H1 (cell line): ENCODE measurements around the gene SOCS7. TPM values are rescaled to one million over a fixed set of nuclear protein-coding genes. Genes with fewer than 3 reads are reported as not detected.

Experiments
- CTCF ChIA-PET: fragments of 300-600 bp; sonication (Branson Sonifier 250); formaldehyde crosslinking; loops from one replicate; lab custom pipeline; 2021; ENCODE audit not compliant: partially characterized antibody; lab: Charles Lee
- POLR2A ChIA-PET: fragments of 300-600 bp; sonication (Branson Sonifier 250); formaldehyde crosslinking; loops from one replicate; lab custom pipeline; 2021; ENCODE audit warnings: inconsistent platforms; ENCODE audit not compliant: partially characterized antibody; lab: Charles Lee
- DNase-seq, 2 experiments: peaks; one replicate each; pipeline versions ENCODE4 v3.0.0 to v3.0.0-alpha.2; 2010 to 2022; ENCODE audit warnings: low spot score in 2 of 2, low read depth in 1 of 2, mixed read lengths in 1 of 2
- FAIRE-seq: peaks from 2 replicates; lab custom pipeline; 2011; peaks lifted over from hg19 to GRCh38; lab: Jason Lieb, UNC
- H2AFZ ChIP-seq: 2 replicates; pipeline ENCODE4 v1.8.1; 2012; ENCODE audit warnings: low read length, inconsistent platforms
- H2AK5ac ChIP-seq: 2 replicates; pipeline ENCODE4 v1.6.1; 2013; ENCODE audit warnings: low read depth, low read length
- H2BK120ac ChIP-seq: replicated peaks from 2 replicates; pipeline ENCODE3; 2013; ENCODE audit warnings: low read depth, low read length, inconsistent platforms
- H2BK12ac ChIP-seq: 2 replicates; pipeline ENCODE4 v1.6.1; 2013; ENCODE audit warnings: low read depth, low read length
- H2BK15ac ChIP-seq: 2 replicates; pipeline ENCODE4 v1.6.1; 2013; ENCODE audit warnings: low read length
- H2BK20ac ChIP-seq: 2 replicates; pipeline ENCODE4 v1.6.1; 2013; ENCODE audit warnings: low read length
- H2BK5ac ChIP-seq: 2 replicates; pipeline ENCODE4 v1.6.1; 2013; ENCODE audit warnings: low read depth, low read length
- H3K14ac ChIP-seq: 2 replicates; pipeline ENCODE4 v1.6.1; 2013; ENCODE audit warnings: inconsistent platforms; ENCODE audit not compliant: insufficient read length
- H3K18ac ChIP-seq: 2 replicates; pipeline ENCODE4 v1.6.1; 2013; ENCODE audit warnings: low read length; ENCODE audit errors: extremely low read depth
- H3K23ac ChIP-seq: 2 replicates; pipeline ENCODE4 v1.6.1; 2013; ENCODE audit warnings: inconsistent platforms; ENCODE audit not compliant: insufficient read length
- H3K23me2 ChIP-seq: 2 replicates; pipeline ENCODE4 v1.6.1; 2013; ENCODE audit warnings: low read depth, low read length
- H3K27ac ChIP-seq: 2 replicates; pipeline ENCODE4 v1.6.1; 2011; ENCODE audit warnings: low read depth, low read length, inconsistent platforms
- H3K27me3 ChIP-seq, 4 experiments: replicated peaks in 1 of 4; 1 replicate in 1 of 4; 2 replicates in 3 of 4; pipeline versions ENCODE4 v1.6.1 to v1.8.1; 2011 to 2013; ENCODE audit warnings: low read length in 3 of 4, mild to moderate bottlenecking in 3 of 4, inconsistent platforms in 2 of 4, mixed read lengths in 2 of 4, moderate library complexity in 1 of 4; ENCODE audit not compliant: control insufficient read depth in 3 of 4, insufficient read depth in 3 of 4; ENCODE audit errors: extremely low read depth in 1 of 4
- H3K36me3 ChIP-seq, 4 experiments: 2 replicates each; pipeline versions ENCODE4 v1.6.1 to v1.8.1; 2011 to 2013; ENCODE audit warnings: mild to moderate bottlenecking in 4 of 4, low read length in 3 of 4, moderate library complexity in 2 of 4, control low read depth in 1 of 4, inconsistent platforms in 1 of 4; ENCODE audit not compliant: insufficient read depth in 4 of 4, control insufficient read depth in 2 of 4
- H3K4ac ChIP-seq: replicated peaks from 2 replicates; pipeline ENCODE3; 2013; ENCODE audit warnings: low read length, low read depth, mixed read lengths, inconsistent platforms; ENCODE audit not compliant: insufficient read length
- H3K4me1 ChIP-seq, 4 experiments: replicated peaks in 1 of 4; 1 replicate in 1 of 4; 2 replicates in 3 of 4; pipeline versions ENCODE4 v1.6.1 to v1.8.1; 2011 to 2013; ENCODE audit warnings: low read length in 3 of 4, inconsistent platforms in 2 of 4, mixed read lengths in 1 of 4; ENCODE audit not compliant: insufficient read depth in 4 of 4, control insufficient read depth in 3 of 4
- H3K4me2 ChIP-seq, 2 experiments: 2 replicates each; pipeline versions ENCODE4 v1.6.1 to v1.8.1; 2011 to 2013; ENCODE audit warnings: low read depth in 2 of 2, low read length in 2 of 2, control low read depth in 1 of 2, inconsistent platforms in 1 of 2, mild to moderate bottlenecking in 1 of 2; ENCODE audit not compliant: insufficient read depth in 1 of 2
- H3K4me3 ChIP-seq, 4 experiments: fragments of 200-600, 300-600 bp in 1 of 4; sonication (generic), shearing (Covaris generic), sonication (Bioruptor Twin) in 1 of 4; 2 replicates each; pipeline versions ENCODE4 v1.5.1 to v1.8.1; 2011 to 2016; ENCODE audit warnings: low read length in 4 of 4, low read depth in 3 of 4, control low read depth in 2 of 4, inconsistent platforms in 2 of 4, mild to moderate bottlenecking in 2 of 4, mixed read lengths in 1 of 4, moderate library complexity in 1 of 4; ENCODE audit not compliant: insufficient read depth in 2 of 4; ENCODE audit errors: extremely low read depth in 1 of 4
- H3K56ac ChIP-seq: replicated peaks from 2 replicates; pipeline ENCODE3; 2013; ENCODE audit warnings: low read depth, mild to moderate bottlenecking, mixed read lengths, low read length, inconsistent platforms; ENCODE audit not compliant: insufficient read length
- H3K79me1 ChIP-seq: 2 replicates; pipeline ENCODE4 v1.6.1; 2013; ENCODE audit warnings: low read depth, low read length, control low read depth
- H3K79me2 ChIP-seq, 2 experiments: 2 replicates each; pipeline versions ENCODE4 v1.6.1 to v1.8.1; 2012 to 2013; ENCODE audit warnings: low read length in 2 of 2, mild to moderate bottlenecking in 2 of 2, inconsistent platforms in 1 of 2; ENCODE audit not compliant: insufficient read depth in 2 of 2, control insufficient read depth in 1 of 2
- H3K9ac ChIP-seq, 4 experiments: replicated peaks in 1 of 4; 1 replicate in 1 of 4; 2 replicates in 3 of 4; pipeline versions ENCODE4 v1.6.1 to v1.8.1; 2011 to 2013; ENCODE audit warnings: low read depth in 3 of 4, low read length in 3 of 4, control low read depth in 2 of 4, mild to moderate bottlenecking in 2 of 4, moderate library complexity in 2 of 4, inconsistent platforms in 1 of 4; ENCODE audit errors: extremely low read depth in 1 of 4
- H3K9me3 ChIP-seq, 2 experiments: 2 replicates each; pipeline versions ENCODE4 v1.6.1 to v1.8.1; 2012 to 2013; ENCODE audit warnings: mild to moderate bottlenecking in 2 of 2, moderate library complexity in 2 of 2, control low read depth in 1 of 2, inconsistent platforms in 1 of 2, low read depth in 1 of 2, low read length in 1 of 2, mixed read lengths in 1 of 2; ENCODE audit not compliant: insufficient read depth in 2 of 2
- H4K20me1 ChIP-seq, 2 experiments: replicated peaks in 1 of 2; 2 replicates each; pipeline versions ENCODE3 to v1.8.1; 2011 to 2013; ENCODE audit warnings: inconsistent platforms in 2 of 2, low read length in 2 of 2, mild to moderate bottlenecking in 1 of 2; ENCODE audit not compliant: insufficient read depth in 2 of 2, control insufficient read depth in 1 of 2
- H4K5ac ChIP-seq: 2 replicates; pipeline ENCODE4 v1.6.1; 2013; ENCODE audit warnings: low read length, low read depth, mixed read lengths, inconsistent platforms; ENCODE audit not compliant: insufficient read length
- H4K8ac ChIP-seq: 2 replicates; pipeline ENCODE4 v1.8.0; 2013; ENCODE audit warnings: mild to moderate bottlenecking, moderate library complexity, low read length, inconsistent platforms; ENCODE audit not compliant: insufficient read depth; ENCODE audit errors: extremely low read depth
- H4K91ac ChIP-seq: replicated peaks from 2 replicates; pipeline ENCODE3; 2013; ENCODE audit warnings: low read length, mixed read lengths, inconsistent platforms; ENCODE audit not compliant: insufficient read length
- RAD21 ChIP-seq, 2 experiments: IDR thresholded peaks in 1 of 2; conservative IDR thresholded peaks in 1 of 2; 2 replicates each; pipeline ENCODE4 v1.6.1; 2011; ENCODE audit warnings: low read depth in 2 of 2, low read length in 2 of 2, improper control_type of control experiment in 1 of 2, inconsistent platforms in 1 of 2, mild to moderate bottlenecking in 1 of 2, moderate library complexity in 1 of 2
- SIX5 ChIP-seq: IDR thresholded peaks from 2 replicates; pipeline ENCODE4 v1.6.1; 2011; ENCODE audit warnings: mild to moderate bottlenecking, low read depth, low read length
- TAF1 ChIP-seq: IDR thresholded peaks from 2 replicates; pipeline ENCODE4 v1.6.1; 2011; ENCODE audit warnings: mild to moderate bottlenecking, low read depth, low read length
- WGBS, 2 experiments: shearing (Covaris generic) in 1 of 2; methylation state at CpG; one replicate each; pipeline versions ENCODE4 v1.1.6 to v1.1.7; 2013 to 2015; ENCODE audit warnings: low lambda C conversion rate in 2 of 2, mixed read lengths in 2 of 2, inconsistent platforms in 1 of 2, low coverage in 1 of 2, missing lambda C conversion rate in 1 of 2; ENCODE audit not compliant: insufficient replicate concordance in 2 of 2, insufficient coverage in 1 of 2, insufficient read length in 1 of 2; ENCODE audit errors: extremely low coverage in 1 of 2, missing lambda C conversion rate in 1 of 2; 5-methylcytosine and 5-hydroxymethylcytosine counted together
- polyA plus RNA-seq, 7 experiments: library from polyadenylated mRNA; depleted of rRNA in 3 of 7; stranded (reverse) in 5 of 7; unstranded in 2 of 7; fragments of >200 nt in 5 of 7; fragments of 200-250 nt in 2 of 7; gene quantifications; 1 replicate in 5 of 7; 2 replicates in 1 of 7; 4 replicates in 1 of 7; pipeline versions ENCODE4 v1.2.1 to v1.2.3, GENCODE V29; 2011 to 2013; ENCODE audit warnings: missing spikeins in 2 of 7, mixed read lengths in 2 of 7
- total RNA-seq: library from RNA; stranded (reverse); fragmentation: NEBNext Ultra II Directional; extraction: Animal tissue kit (Norgen Biotek cat#: 25700); gene quantifications from 2 replicates; pipeline ENCODE4 v1.2.1, GENCODE V29; 2021
- TF ChIP-seq, protein P1 (sequence below), 3 experiments: IDR thresholded peaks; 1 replicate in 2 of 3; 2 replicates in 1 of 3; pipeline versions ENCODE4 v1.5.1 to v1.6.1; 2011; ENCODE audit warnings: low read length in 3 of 3, mild to moderate bottlenecking in 3 of 3, inconsistent platforms in 2 of 3, low read depth in 1 of 3, moderate library complexity in 1 of 3; ENCODE audit not compliant: insufficient read depth in 1 of 3; ENCODE audit errors: control extremely low read depth in 1 of 3

Gene SOCS7
- total and polyA plus RNA-seq, 2 of the 8 experiments (the other 6 are each of a cell fraction or from before 2014, with no cell fraction given): 13.5 to 26.9 TPM

DNA sequence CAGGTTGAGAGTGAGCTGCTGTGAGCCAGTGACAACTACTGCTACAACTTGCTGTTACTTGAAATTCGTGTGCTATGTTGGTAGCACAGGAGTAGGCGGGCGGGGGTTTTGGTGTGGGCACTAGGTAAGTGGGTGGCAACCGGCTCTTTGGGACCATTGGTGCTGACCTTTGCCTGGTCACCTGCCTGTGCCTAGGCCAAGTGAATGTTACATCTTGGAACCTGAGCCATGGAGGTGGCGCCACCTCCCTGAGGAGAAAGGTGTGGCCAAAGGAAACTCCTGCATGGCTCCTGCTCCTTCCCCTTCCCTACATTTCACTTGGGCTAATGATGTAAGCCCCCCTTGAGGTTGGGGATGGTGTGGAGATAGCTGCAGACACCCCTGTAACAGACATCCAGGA, 51.3 kb downstream of the SOCS7 start:
- Histone ChIP-seq H2BK20ac (no peak overlapping the region; the same call in 1 of the 2 replicates), H3K56ac (no peak overlapping the region), H3K36me3 (peaks cover 0 to 22% (median 7%) of the 10 kb centered on the region in 4 experiments; a peak in 4 of 8 replicates), H3K4me2 (no peak overlapping the region; a peak in 1 of 4 replicates), H3K79me1 (no peaks in the 10 kb centered on the region), H4K20me1 (no peaks in the 10 kb centered on the region), H3K4ac (no peak overlapping the region), H3K4me1 (peaks cover 13 to 27% (median 19%) of the 10 kb centered on the region in 4 experiments), H3K27ac (no peak overlapping the region), H2BK120ac (no peak overlapping the region), H3K79me2 (no peaks in the 10 kb centered on the region), H3K4me3 (no peak overlapping the region), H3K9me3 (no peaks in the 10 kb centered on the region), H3K23me2 (no peaks in the 10 kb centered on the region; the same call in 1 of the 2 replicates), H3K14ac (no peak overlapping the region), H3K27me3 (no peaks in the 10 kb centered on the region), H2BK5ac (0 out of 2 replicates have a peak overlapping the region, but pooled peaks have one; percentile 8), H4K5ac (no peak overlapping the region), H2AK5ac (no peak overlapping the region), H2BK15ac (no peak overlapping the region), H3K18ac (no peak overlapping the region), H4K8ac (no peak overlapping the region), H3K23ac (no peak overlapping the region), H2BK12ac (0 out of 2 replicates have a peak overlapping the region, but pooled peaks have one; percentile 10), H4K91ac (no peak overlapping the region), H2AFZ (no peak overlapping the region), H3K9ac (no peak overlapping the region)
- FAIRE-seq (no peak), DNase-seq (no peak)
- TF ChIP-seq SIX5: no peak
- TF ChIP-seq, protein P1, sequence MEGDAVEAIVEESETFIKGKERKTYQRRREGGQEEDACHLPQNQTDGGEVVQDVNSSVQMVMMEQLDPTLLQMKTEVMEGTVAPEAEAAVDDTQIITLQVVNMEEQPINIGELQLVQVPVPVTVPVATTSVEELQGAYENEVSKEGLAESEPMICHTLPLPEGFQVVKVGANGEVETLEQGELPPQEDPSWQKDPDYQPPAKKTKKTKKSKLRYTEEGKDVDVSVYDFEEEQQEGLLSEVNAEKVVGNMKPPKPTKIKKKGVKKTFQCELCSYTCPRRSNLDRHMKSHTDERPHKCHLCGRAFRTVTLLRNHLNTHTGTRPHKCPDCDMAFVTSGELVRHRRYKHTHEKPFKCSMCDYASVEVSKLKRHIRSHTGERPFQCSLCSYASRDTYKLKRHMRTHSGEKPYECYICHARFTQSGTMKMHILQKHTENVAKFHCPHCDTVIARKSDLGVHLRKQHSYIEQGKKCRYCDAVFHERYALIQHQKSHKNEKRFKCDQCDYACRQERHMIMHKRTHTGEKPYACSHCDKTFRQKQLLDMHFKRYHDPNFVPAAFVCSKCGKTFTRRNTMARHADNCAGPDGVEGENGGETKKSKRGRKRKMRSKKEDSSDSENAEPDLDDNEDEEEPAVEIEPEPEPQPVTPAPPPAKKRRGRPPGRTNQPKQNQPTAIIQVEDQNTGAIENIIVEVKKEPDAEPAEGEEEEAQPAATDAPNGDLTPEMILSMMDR (IDR thresholded peaks at IDR 0.05; ENCODE audit: control extremely low read depth in 1 of 3, insufficient read depth in 1 of 3, low read depth in 1 of 3, low read length in 3 of 3): peak; percentile 54 to 72 (median 66)
- peak; percentile 48 to 55 for TF ChIP-seq RAD21 (IDR thresholded peaks at IDR 0.05 in 1 of 2, conservative IDR thresholded peaks at IDR 0.05 in 1 of 2; ENCODE audit: low read depth in 2 of 2, low read length in 2 of 2)
- no peak for TF ChIP-seq TAF1
- ChIA-PET POLR2A (interaction anchor here (1.1 to 8.2 kb wide), 7 partner anchors 8 to 59 kb away, joined by 3 to 77 read pairs (median 4); no protein-coding TSS in a partner anchor), CTCF (interaction anchor here (0.8 to 6.4 kb wide), 20 partner anchors 9 to 89 kb away, joined by 3 to 45 read pairs (median 5); partner anchors contain the start of gene GPR179)
- WGBS, 2 experiments: 87% methylated on average over 5 of the region's 5 CpGs; no CpG with 5 or more reads in 1 of the 2 experiments
